SK-N-MC (cell line): ENCODE results near the gene SLC30A5.

Source experiments
- EZH2 ChIP-seq: fragments of 200-600 bp; sonication (generic); IDR thresholded peaks from one replicate; pipeline ENCODE4 v1.6.1; 2017; ENCODE audit warnings: antibody characterized with exemption
- POLR2AphosphoS5 ChIP-seq: IDR thresholded peaks from 2 replicates; pipeline ENCODE4 v1.6.1; 2012; ENCODE audit warnings: mild to moderate bottlenecking, low read depth, low read length, borderline replicate concordance

GRCh38 chr5:69129413-69129812 is 35.6 kb downstream of the SLC30A5 start:
- TF ChIP-seq POLR2AphosphoS5 (no peak), EZH2 (no peak)
